ENCODE data around the gene LATS2. TPM values are rescaled to one million over a fixed set of nuclear protein-coding genes. Genes with fewer than 3 reads are reported as not detected.

Gene LATS2
- total RNA-seq, 2 donors from 2014 or later = 3.7 to 11.3 TPM

- Histone ChIP-seq H3K4me1 (no peaks in the 10 kb centered on the region), H3K9me3 (no peaks in the 10 kb centered on the region), H3K4me3 (no peak overlapping the region), H3K27me3 (no peaks in the 10 kb centered on the region), H3K27ac (no peak overlapping the region), H3K36me3 (no peaks in the 10 kb centered on the region), H3K9ac (ENCODE audit: low read depth in 2 of 2, low read length in 2 of 2) (no peak overlapping the region)
- TF ChIP-seq CTCF (IDR thresholded peaks at IDR 0.05) = no peak
- DNase-seq = no peak
- intact Hi-C loops (cut with DNase I) = no loop called here
Measured at GRCh38 chr13:21014502-21015170, 46.8 kb downstream of the LATS2 start.

GRCh38 chr13:21014139-21014501 is 47.3 kb downstream of the LATS2 start:
- no peaks in the 10 kb centered on the region for H3K9me3 ChIP-seq
- H3K27ac ChIP-seq = no peak overlapping the region
- H3K9ac ChIP-seq (ENCODE audit: low read depth in 2 of 2, low read length in 2 of 2) = no peak overlapping the region
- intact Hi-C loops (cut with DNase I) = no loop called here
- DNase-seq = no peak
- H3K4me1 ChIP-seq = no peaks in the 10 kb centered on the region
- no peak for TF ChIP-seq CTCF (IDR thresholded peaks at IDR 0.05)
- H3K4me3 ChIP-seq = no peak overlapping the region
- no peaks in the 10 kb centered on the region for H3K27me3 ChIP-seq
- H3K36me3 ChIP-seq = no peaks in the 10 kb centered on the region

- Histone ChIP-seq H3K36me3 (no peaks in the 10 kb centered on the region), H3K27ac (no peak overlapping the region), H3K4me3 (no peak overlapping the region), H3K4me1 (no peaks in the 10 kb centered on the region), H3K27me3 (no peaks in the 10 kb centered on the region), H3K9me3 (no peaks in the 10 kb centered on the region), H3K9ac (ENCODE audit: low read depth in 2 of 2, low read length in 2 of 2) (no peak overlapping the region)
- no peak for DNase-seq
- TF ChIP-seq CTCF (IDR thresholded peaks at IDR 0.05) = no peak
- intact Hi-C loops (cut with DNase I) = no loop called here
Measured at GRCh38 chr13:21013682-21014038, 47.7 kb downstream of the LATS2 start.

GRCh38 chr13:21012841-21013681 is 48.3 kb downstream of the LATS2 start:
- Histone ChIP-seq H3K36me3 (no peaks in the 10 kb centered on the region), H3K27ac (no peak overlapping the region), H3K4me1 (no peaks in the 10 kb centered on the region)

GRCh38 chr13:21012211-21012610 is 49.2 kb downstream of the LATS2 start:
- H3K36me3 ChIP-seq = no peaks in the 10 kb centered on the region
- no peak overlapping the region for H3K27ac ChIP-seq
- intact Hi-C loops (cut with DNase I) = no loop called here
- no peak overlapping the region for H3K4me3 ChIP-seq
- no peaks in the 10 kb centered on the region for H3K9me3 ChIP-seq
- TF ChIP-seq CTCF (IDR thresholded peaks at IDR 0.05) = no peak
- no peak for DNase-seq
- H3K27me3 ChIP-seq = no peaks in the 10 kb centered on the region
- no peak overlapping the region for H3K9ac ChIP-seq (ENCODE audit: low read depth in 2 of 2, low read length in 2 of 2)
- no peaks in the 10 kb centered on the region for H3K4me1 ChIP-seq

More at GRCh38 chr13:21012841-21013681, 48.3 kb downstream of the LATS2 start:
- no peak for TF ChIP-seq CTCF (IDR thresholded peaks at IDR 0.05)
- DNase-seq = no peak
- Histone ChIP-seq H3K4me3 (no peak overlapping the region), H3K9ac (ENCODE audit: low read depth in 2 of 2, low read length in 2 of 2) (no peak overlapping the region), H3K27me3 (no peaks in the 10 kb centered on the region), H3K9me3 (no peaks in the 10 kb centered on the region)
- intact Hi-C loops (cut with DNase I) = no loop called here
